Activated CD4-positive, alpha-beta T cell treated with anti-CD3 and anti-CD28 coated beads for 4 hours (primary cell): Measurements from ENCODE around the gene LRRC28.

Experiments used
- DNase-seq, 2 donors: peaks; one replicate each; pipeline ENCODE4 v3.0.0-alpha.2; 2020

LRRC28 gene

DNA sequence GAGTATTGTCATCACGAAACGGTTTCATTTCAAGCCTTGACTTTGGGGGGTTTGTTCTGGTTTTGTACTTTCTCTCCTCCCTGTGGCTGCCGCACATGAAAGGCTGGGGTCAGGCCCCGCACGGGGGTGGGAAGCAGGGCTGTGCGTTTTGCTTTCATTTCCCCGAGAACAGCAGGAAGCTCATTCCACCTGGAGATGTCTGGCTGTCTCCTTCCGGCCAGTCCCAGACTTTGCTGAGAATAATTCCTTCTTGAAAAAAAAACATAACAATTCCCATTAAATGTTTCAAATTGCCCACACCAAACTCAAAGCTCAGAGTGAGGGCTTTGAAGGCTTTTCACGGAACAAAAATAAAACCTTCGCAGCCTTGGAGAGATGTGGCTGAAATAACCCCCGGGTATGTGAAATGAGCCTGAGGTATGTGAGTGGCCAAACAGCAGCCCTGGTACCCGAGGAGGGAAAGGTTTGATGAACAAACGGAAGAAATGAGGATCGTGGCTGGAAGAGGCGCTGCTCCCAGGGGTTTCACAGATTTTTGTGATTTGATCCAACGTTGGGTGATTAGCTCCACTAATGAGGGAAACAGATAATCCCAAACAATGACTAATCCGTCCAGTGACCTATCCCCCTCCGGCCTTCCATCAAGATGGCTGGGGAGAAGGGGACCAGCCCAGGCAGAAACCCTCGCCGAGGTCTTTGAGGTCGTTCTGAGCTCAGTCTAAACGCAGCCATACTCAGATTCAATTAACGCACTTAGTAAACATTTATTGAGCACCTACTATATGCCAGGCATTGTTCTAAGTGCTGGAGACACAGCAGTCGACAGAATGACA is 187.6 kb downstream of the LRRC28 start:
- no peak for DNase-seq

DNA sequence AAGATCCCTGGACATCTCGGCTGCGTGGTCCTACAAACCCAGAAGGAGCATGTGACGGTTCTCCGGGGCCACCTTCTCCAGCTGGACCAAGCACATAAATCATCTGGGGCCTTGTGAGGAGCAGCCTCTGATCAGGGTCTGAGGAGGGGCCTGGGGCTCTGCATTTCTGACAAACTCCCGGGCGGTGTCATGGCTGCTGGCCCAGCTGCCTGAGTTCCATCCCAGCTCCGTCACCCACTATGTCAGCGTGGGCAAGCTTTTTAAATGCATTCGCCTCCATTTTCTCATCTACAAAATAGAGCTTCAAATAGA is 188.2 kb downstream of the LRRC28 start:
- no peak for DNase-seq

DNA sequence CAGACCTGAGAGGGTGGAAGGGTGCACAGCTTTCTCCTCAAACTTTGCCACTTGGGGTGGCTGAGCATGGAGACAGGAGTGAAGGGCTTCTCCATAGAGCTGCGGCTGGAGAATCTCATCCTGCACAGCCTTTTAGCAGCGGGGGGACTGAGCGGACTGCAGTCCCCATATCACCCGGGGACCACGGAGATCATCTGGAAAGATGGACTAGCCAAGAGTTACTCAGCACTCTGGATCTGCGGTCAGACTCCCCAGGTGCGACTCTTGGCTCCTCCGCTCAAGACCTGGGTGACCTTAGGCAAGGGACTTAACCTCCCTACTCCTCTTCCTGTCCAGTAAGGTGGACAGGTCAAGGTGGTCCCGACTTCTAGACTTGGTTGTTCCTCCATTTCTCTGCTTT is 188.7 kb downstream of the LRRC28 start:
- no peak for DNase-seq
